ENCODE measurements around the gene COL27A1. TPM values are rescaled to one million over a fixed set of nuclear protein-coding genes. Genes with fewer than 3 reads are reported as not detected.

Gene COL27A1
- 7.6 and 9.1 TPM in 2 replicates for total RNA-seq

DNA sequence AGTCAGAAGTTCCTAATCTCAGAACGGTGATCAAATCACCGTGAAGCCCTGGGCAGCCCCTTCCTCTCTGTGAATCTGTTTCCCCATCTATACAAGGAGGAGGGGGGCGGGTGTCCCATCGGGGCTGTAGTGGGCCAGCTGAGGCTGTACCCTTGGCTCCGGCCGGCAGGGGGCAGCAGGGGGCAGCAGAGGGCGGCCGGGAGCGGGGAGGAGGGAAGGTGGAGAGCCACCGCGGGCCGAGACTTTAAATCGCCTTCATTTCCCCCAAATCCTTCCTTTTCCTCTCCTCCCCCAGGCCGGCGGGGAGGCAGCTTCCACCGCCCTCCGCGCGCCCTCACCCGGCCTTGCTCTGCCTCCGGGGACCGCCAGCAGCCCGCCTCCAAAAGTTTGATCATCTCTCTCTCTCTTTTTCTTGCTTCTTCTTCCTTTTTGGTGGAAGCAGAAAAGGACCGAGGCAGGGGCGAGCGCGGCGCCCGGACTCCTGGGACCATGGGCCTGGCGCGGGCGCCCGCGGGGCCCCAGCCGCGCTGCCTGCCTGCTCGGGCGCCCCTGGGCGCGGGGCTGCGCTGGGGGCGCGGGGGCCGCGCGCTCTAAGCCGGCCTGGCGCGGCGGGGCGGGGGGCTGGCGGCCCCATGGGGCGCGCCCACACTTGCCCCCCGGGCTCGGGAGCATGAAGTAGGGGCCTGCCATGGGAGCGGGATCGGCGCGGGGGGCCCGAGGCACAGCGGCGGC, at the start of gene COL27A1:
Gene COL27A1 (plus strand): TSS at position 275 of the 732 bp plus-strand sequence. CDS start 414 bp downstream, at position 689.

DNA sequence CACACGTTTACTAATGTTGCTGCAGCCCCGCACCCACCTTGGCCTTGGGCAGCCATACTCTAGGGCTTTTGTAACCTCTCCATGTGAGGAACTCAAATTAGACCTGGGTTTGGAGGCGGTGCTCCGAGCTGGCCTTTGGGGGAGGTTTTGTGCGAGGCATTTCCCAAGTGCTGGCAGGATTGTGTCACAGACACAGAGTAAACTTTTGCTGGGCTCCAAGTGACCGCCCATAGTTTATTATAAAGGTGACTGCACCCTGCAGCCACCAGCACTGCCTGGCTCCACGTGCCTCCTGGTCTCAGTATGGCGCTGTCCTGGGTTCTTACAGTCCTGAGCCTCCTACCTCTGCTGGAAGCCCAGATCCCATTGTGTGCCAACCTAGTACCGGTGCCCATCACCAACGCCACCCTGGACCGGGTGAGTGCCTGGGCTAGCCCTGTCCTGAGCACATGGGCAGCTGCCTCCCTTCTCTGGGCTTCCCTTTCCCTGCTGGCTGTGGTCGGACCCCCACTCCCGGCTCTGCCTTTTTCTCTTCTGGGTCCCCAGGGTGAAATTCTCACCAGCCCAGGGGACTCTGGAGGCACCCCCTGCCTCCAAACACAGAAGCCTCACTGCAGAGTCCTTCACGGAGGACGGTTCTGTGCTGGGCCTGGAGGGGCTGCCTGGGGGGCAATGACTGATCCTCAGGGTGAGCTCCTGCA, 167.6 kb downstream of the COL27A1 start, which contains the start of gene ORM1:
Gene ORM1 (plus strand): TSS at position 268 of the 701 bp plus-strand sequence. CDS start 36 bp downstream, at position 304.

GRCh38 chr9:114329625-114330022, 174.3 kb downstream of the COL27A1 start, which contains the start of gene ORM2:
TSS of gene ORM2 (plus strand) at chr9:114329869. CDS start at chr9:114329905, 36 bp downstream.

Other genes starting within 250 kb of the COL27A1 start
- not detected in 2 replicates for gene AMBP, start 77.2 kb upstream of the COL27A1 start, total RNA-seq
- not detected in 2 replicates for gene KIF12, start 56.2 kb upstream of the COL27A1 start, total RNA-seq
- not detected in 2 replicates for gene ORM1, start 167.6 kb downstream of the COL27A1 start, total RNA-seq
- not detected in 2 replicates for gene ORM2, start 174.3 kb downstream of the COL27A1 start, total RNA-seq
- gene AKNA, start 232.4 kb downstream of the COL27A1 start, total RNA-seq, result 11.6 and 26.5 TPM in 2 replicates

Data from uterine smooth muscle cell (primary cell).